Pancreas (tissue), 10 donors: ENCODE results near the gene SLIT1. TPM values are rescaled to one million over a fixed set of nuclear protein-coding genes. Genes with fewer than 3 reads are reported as not detected.
A peak's percentile ranks its signal among the peaks of the same experiment; 100 is the strongest.

ENCODE experiments used
- ATAC-seq, 4 donors: fragments of 200-7000 bp; cut with Tn5 transposase; one replicate each; pipeline versions ENCODE4 v1.8.0 to v1.9.1; 2020; ENCODE audit warnings: mild to moderate bottlenecking in 4 of 4, moderate library complexity in 4 of 4
- DNase-seq, 6 donors: peaks; one replicate each; pipeline ENCODE4 v3.0.0-alpha.2; 2020
- FAIRE-seq: peaks from 2 replicates; lab custom pipeline; 2012; peaks lifted over from hg19 to GRCh38; lab: Jason Lieb, UNC
- H3K27ac ChIP-seq, 4 donors: fragments of 200-600 bp; sonication (generic); 1 replicate in 3 of 4; 2 replicates in 1 of 4; pipeline versions ENCODE4 v1.5.0 to v1.8.0; 2020
- H3K27me3 ChIP-seq, 4 donors: fragments of 200-600 bp; one replicate each; pipeline ENCODE4 v1.8.0; 2021
- H3K36me3 ChIP-seq, 3 donors: fragments of 200-600 bp; sonication (generic) in 1 of 3; one replicate each; pipeline versions ENCODE4 v1.5.0 to v1.8.0; 2020 to 2021
- H3K4me1 ChIP-seq, 3 donors: fragments of 200-600 bp; one replicate each; pipeline ENCODE4 v1.8.0; 2021
- H3K4me3 ChIP-seq, 4 donors: fragments of 200-600 bp; sonication (generic) in 2 of 4; one replicate each; pipeline versions ENCODE4 v1.5.0 to v1.8.0; 2020 to 2021
- H3K9me3 ChIP-seq, 4 donors: fragments of 200-600 bp; one replicate each; pipeline ENCODE4 v1.8.0; 2021
- WGBS, 2 donors: extraction: QIAGEN DNeasy Blood & Tissue Kit; methylation state at CpG; one replicate each; pipeline ENCODE4 v1.1.7; 2013; 5-methylcytosine and 5-hydroxymethylcytosine counted together
- intact Hi-C, 3 donors: fragments of 100-400 bp; cut with DNase I; formaldehyde crosslinking; loops; one replicate each; pipeline versions ENCODE4 v1.11.1 to v1.14.2; 2022
- polyA plus RNA-seq, 2 donors: library from polyadenylated mRNA; stranded (reverse); fragments of 200-250 nt; gene quantifications; one replicate each; pipeline ENCODE4 v1.2.3, GENCODE V29; 2013
- total RNA-seq, 6 donors: library from RNA; stranded (reverse); fragmentation: NEBNext Ultra II Directional in 4 of 6; extraction: Animal tissue kit (Norgen Biotek cat#: 25700) in 4 of 6; gene quantifications; one replicate each; pipeline versions ENCODE4 v1.2.1 to v1.2.4, GENCODE V29; 2021 to 2023
- TF ChIP-seq, protein P1 (sequence below), 4 donors: fragments of 200-600 bp; sonication (generic) in 3 of 4; IDR thresholded peaks; one replicate each; pipeline versions ENCODE4 v1.5.0 to v1.8.0; 2021; ENCODE audit warnings: antibody characterized with exemption in 4 of 4
- donor health status: healthy with polysubstance abuse.
- donor health status: DM: no; HTN: no; CAD: no; lungs with moderate emphysema.
- donor health status: DM: no; HTN: no; CAD: no.
- donor health status: control.
- donor health status: control.
- donor health status: Bipolar disorder and iron deficiency.
- donor health status: DM: yes; HTN: yes; CAD: no.
- donor health status: DM: no; HTN: no; CAD: no.
- donor health status: DM: no; HTN: no; CAD: no.
- donor health status: DM: yes; HTN: yes; CAD: no.

The SLIT1 gene
- total and polyA plus RNA-seq, 8 donors: 0.23 to 2.8 (median 0.89) TPM

DNA sequence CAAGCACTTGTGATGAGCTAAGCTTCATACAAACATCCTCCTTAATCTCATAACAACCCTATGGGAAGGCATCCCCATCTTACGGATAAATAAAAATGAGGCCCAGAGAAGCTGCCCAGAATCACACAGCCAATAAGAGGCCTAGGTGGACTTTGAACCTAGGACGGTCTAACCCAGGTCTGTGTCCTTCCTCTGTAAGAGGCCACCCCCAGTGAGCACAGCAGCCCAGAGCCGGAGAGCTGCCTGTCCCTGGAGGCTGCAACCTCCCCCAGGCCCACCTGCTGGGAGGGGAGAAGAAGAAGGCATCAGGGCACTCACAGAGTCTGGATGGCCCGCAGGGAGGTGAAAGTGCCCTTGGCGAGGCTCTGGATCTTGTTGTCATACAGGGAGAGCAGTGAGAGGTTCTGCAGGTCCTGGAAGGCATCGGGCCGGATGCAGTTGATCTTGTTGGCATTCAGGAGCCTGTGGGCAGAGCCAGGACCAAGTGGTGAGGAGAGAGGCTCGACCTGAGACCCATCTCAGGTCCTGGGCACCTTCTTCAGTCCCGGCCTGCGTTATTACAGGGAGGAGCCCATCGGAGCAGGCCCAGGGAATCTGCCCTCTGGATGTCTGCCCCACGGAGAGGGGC is 129.6 kb downstream of the SLIT1 start:
- peaks cover 0 to 3% (median 0%) of the 10 kb centered on the region in 3 donors for H3K4me1 ChIP-seq
- intact Hi-C loops: no loop called here
- no peak overlapping the region for H3K27ac ChIP-seq
- ATAC-seq (no peak), FAIRE-seq (no peak), DNase-seq (peak in 1 of 6 donors; percentile 37)
- H3K4me3 ChIP-seq: no peak overlapping the region
- TF ChIP-seq, protein P1, sequence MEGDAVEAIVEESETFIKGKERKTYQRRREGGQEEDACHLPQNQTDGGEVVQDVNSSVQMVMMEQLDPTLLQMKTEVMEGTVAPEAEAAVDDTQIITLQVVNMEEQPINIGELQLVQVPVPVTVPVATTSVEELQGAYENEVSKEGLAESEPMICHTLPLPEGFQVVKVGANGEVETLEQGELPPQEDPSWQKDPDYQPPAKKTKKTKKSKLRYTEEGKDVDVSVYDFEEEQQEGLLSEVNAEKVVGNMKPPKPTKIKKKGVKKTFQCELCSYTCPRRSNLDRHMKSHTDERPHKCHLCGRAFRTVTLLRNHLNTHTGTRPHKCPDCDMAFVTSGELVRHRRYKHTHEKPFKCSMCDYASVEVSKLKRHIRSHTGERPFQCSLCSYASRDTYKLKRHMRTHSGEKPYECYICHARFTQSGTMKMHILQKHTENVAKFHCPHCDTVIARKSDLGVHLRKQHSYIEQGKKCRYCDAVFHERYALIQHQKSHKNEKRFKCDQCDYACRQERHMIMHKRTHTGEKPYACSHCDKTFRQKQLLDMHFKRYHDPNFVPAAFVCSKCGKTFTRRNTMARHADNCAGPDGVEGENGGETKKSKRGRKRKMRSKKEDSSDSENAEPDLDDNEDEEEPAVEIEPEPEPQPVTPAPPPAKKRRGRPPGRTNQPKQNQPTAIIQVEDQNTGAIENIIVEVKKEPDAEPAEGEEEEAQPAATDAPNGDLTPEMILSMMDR (IDR thresholded peaks at IDR 0.05): no peak
- WGBS, 2 donors: 84 to 86% methylated on average over 12 of the region's 12 CpGs
- peaks cover 0 to 3% (median 0%) of the 10 kb centered on the region in 4 donors for H3K27me3 ChIP-seq
- H3K36me3 ChIP-seq: no peaks in the 10 kb centered on the region
- no peaks in the 10 kb centered on the region for H3K9me3 ChIP-seq

DNA sequence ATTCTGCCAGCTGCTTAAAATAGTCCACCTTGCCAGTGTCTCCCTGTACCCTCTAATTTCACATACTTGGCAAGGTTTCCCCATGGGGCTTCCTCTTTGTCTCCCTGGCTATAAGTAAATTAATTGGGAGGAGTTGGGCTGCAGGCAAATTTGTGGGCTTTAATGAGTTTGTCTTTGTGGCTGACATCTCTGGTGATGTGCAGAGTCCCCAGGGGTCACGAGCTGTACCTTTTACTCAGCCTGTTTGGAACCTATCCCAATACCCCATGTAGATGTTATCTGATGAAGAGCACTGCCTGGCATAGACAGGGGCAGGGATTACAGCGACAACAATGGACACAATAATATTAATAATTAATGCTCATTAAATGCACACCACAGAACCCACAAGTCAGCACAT is 132.5 kb downstream of the SLIT1 start:
- intact Hi-C loops: no loop called here
- FAIRE-seq (no peak), ATAC-seq (no peak), DNase-seq (no peak)
- Histone ChIP-seq H3K27me3 (peaks cover 0 to 3% (median 0%) of the 10 kb centered on the region in 4 donors), H3K9me3 (no peaks in the 10 kb centered on the region), H3K27ac (no peak overlapping the region), H3K36me3 (no peaks in the 10 kb centered on the region), H3K4me3 (no peak overlapping the region), H3K4me1 (peaks cover 0 to 3% (median 0%) of the 10 kb centered on the region in 3 donors)
- TF ChIP-seq, protein P1 (IDR thresholded peaks at IDR 0.05): no peak
- WGBS, 2 donors: 64 to 79% methylated on average over 2 of the region's 2 CpGs

DNA sequence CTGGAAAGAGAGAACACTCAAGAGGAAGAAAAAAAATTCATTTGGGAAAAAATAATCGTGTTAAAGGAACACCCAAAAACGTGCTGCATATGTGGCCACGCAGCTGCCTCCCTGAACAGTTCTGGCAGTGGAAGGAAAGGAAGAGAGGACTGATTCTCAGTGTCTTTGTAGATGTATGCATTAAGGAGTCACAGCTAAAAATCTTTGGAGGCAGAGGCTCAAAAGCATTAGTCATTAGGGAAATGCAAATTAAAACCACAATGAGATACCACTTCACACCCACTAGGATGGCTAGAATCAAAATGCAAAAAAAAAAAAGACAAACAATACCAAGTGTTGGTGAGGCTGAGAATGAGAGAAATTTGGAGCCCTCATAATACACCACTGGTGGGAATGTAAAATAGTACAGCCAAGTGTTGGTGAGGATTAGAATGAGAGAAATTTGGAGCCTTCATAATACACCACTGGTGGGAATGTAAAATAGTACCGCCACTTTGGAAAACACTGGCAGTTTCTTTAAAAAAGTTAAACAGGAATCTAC is 134.7 kb downstream of the SLIT1 start:
- H3K4me3 ChIP-seq: no peak overlapping the region
- peaks cover 0 to 3% (median 0%) of the 10 kb centered on the region in 4 donors for H3K27me3 ChIP-seq
- WGBS, 2 donors: 70 to 83% methylated on average over 4 of the region's 4 CpGs
- H3K27ac ChIP-seq: no peak overlapping the region
- no peaks in the 10 kb centered on the region for H3K9me3 ChIP-seq
- no peak for ATAC-seq
- no peaks in the 10 kb centered on the region for H3K4me1 ChIP-seq
- no peak for DNase-seq
- no peaks in the 10 kb centered on the region for H3K36me3 ChIP-seq
- TF ChIP-seq, protein P1 (IDR thresholded peaks at IDR 0.05): no peak
- no peak for FAIRE-seq
- intact Hi-C loops: no loop called here

DNA sequence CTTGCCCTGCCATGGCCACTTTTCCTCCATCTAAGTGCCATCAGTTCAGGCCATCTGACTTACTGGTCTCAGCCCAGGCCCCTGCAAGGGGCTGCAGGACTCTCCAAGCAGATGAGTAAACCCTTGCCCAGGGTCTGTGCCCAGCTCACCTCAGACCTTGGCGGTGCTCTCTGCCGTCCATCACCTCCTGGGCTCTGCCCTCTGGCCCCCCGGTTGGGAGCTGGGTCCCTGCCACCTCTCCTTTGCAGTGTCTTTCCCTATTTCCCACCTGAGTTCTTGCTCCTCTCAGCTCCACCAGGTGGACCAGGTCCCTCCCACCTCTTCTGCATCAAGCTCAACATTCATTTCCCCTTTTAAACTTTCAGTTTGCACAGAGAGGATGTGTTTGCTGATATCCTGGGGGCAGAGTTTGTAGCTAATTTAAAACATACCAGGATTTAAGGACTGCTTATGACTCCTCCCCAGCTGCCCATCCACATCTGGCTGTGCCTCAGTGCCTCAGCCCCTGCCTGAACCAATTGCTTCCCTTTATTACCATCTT is 135.5 kb downstream of the SLIT1 start:
- ATAC-seq: no peak
- WGBS, 2 donors: 68 to 90% methylated on average over 3 of the region's 3 CpGs
- TF ChIP-seq, protein P1 (IDR thresholded peaks at IDR 0.05): no peak
- FAIRE-seq: no peak
- no peak overlapping the region for H3K4me3 ChIP-seq
- intact Hi-C loops: no loop called here
- H3K36me3 ChIP-seq: no peaks in the 10 kb centered on the region
- H3K9me3 ChIP-seq: no peaks in the 10 kb centered on the region
- peaks cover 0 to 3% (median 0%) of the 10 kb centered on the region in 4 donors for H3K27me3 ChIP-seq
- no peaks in the 10 kb centered on the region for H3K4me1 ChIP-seq
- DNase-seq: peak in 1 of 6 donors; percentile 19
- H3K27ac ChIP-seq: no peak overlapping the region

DNA sequence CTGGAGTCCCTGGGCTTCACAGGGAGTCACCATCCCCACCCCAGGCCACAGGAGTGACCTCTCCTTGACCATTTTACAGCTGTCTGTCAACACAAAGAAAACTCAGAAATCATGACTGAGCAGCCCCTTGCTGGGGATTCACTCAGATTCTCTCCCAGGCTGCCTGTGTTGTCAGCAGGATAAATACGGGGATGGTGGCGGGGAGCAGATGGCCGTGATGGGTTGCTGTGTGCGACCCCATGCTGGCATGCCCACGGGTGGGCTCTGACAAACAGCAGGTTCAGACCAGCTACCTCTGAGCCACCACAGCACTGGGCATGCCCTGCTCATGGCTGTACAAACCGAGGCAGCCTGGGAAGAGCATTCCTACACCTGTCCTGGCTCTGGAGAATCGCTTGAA is 136.1 kb downstream of the SLIT1 start:
- 67 to 77% methylated on average over 7 of the region's 7 CpGs for WGBS, 2 donors
- TF ChIP-seq, protein P1 (IDR thresholded peaks at IDR 0.05): no peak
- Histone ChIP-seq H3K9me3 (no peaks in the 10 kb centered on the region), H3K4me1 (no peaks in the 10 kb centered on the region), H3K27ac (no peak overlapping the region), H3K4me3 (no peak overlapping the region), H3K27me3 (peaks cover 0 to 3% (median 0%) of the 10 kb centered on the region in 4 donors), H3K36me3 (no peaks in the 10 kb centered on the region)
- no peak for ATAC-seq
- FAIRE-seq: no peak
- peak in 1 of 6 donors; percentile 24 for DNase-seq
- intact Hi-C loops: no loop called here
